Heart right ventricle (tissue), 16 donors: ENCODE measurements around the gene VSX1. TPM values are rescaled to one million over a fixed set of nuclear protein-coding genes. Genes with fewer than 3 reads are reported as not detected.

Experiments
- ATAC-seq, 8 donors: fragments of 200-7000 bp; cut with Tn5 transposase; one replicate each; pipeline ENCODE4 v1.9.1; 2020; ENCODE audit warnings: mild to moderate bottlenecking in 8 of 8, moderate library complexity in 8 of 8, moderate number of reproducible peaks in 1 of 8
- DNase-seq, 2 donors: peaks; one replicate each; pipeline ENCODE4 v3.0.0-alpha.2; 2020
- H3K27ac ChIP-seq, 10 donors: fragments of 200-600 bp; sonication (generic) in 2 of 10; one replicate each; pipeline versions ENCODE4 v1.5.0 to v1.8.0; 2020 to 2022; ENCODE audit warnings: mild to moderate bottlenecking in 3 of 10
- H3K27me3 ChIP-seq, 7 donors: fragments of 200-600 bp; one replicate each; pipeline ENCODE4 v1.8.0; 2021 to 2022; ENCODE audit warnings: mild to moderate bottlenecking in 2 of 7
- H3K36me3 ChIP-seq, 9 donors: fragments of 200-600 bp; sonication (generic) in 1 of 9; one replicate each; pipeline versions ENCODE4 v1.5.0 to v1.8.0; 2020 to 2022; ENCODE audit warnings: mild to moderate bottlenecking in 2 of 9
- H3K4me1 ChIP-seq, 9 donors: fragments of 200-600 bp; sonication (generic) in 1 of 9; one replicate each; pipeline versions ENCODE4 v1.5.0 to v1.8.0; 2020 to 2022; ENCODE audit warnings: mild to moderate bottlenecking in 4 of 9
- H3K4me3 ChIP-seq, 10 donors: fragments of 200-600 bp; sonication (generic) in 2 of 10; one replicate each; pipeline versions ENCODE4 v1.5.0 to v1.8.0; 2020 to 2022; ENCODE audit warnings: mild to moderate bottlenecking in 7 of 10, moderate library complexity in 2 of 10
- H3K9me3 ChIP-seq, 11 donors: fragments of 200-600 bp in 10 of 11; sonication (generic) in 2 of 11; one replicate each; pipeline versions ENCODE4 v1.5.0 to v1.8.0; 2013 to 2022; ENCODE audit warnings: mild to moderate bottlenecking in 2 of 11, control low read depth in 1 of 11, moderate library complexity in 1 of 11
- WGBS, 2 donors: extraction: QIAGEN DNeasy Blood & Tissue Kit; methylation state at CpG; one replicate each; pipeline ENCODE4 v1.1.7; 2013; ENCODE audit warnings: inconsistent platforms in 1 of 2; 5-methylcytosine and 5-hydroxymethylcytosine counted together
- intact Hi-C, 10 donors: fragments of 100-400 bp; cut with DNase I; formaldehyde crosslinking; loops; one replicate each; pipeline versions ENCODE4 v1.11.1 to v1.14.2; 2022
- polyA plus RNA-seq, 2 donors: library from polyadenylated mRNA; stranded (reverse); fragments of 200-250 nt; gene quantifications; one replicate each; pipeline ENCODE4 v1.2.3, GENCODE V29; 2013
- total RNA-seq, 10 donors: library from RNA; stranded (reverse); fragmentation: NEBNext Ultra II Directional in 3 of 10; extraction: Animal tissue kit (Norgen Biotek cat#: 25700) in 3 of 10; gene quantifications; one replicate each; pipeline versions ENCODE4 v1.2.1 to v1.2.4, GENCODE V29; 2021 to 2023
- TF ChIP-seq, protein P1 (sequence below), 9 donors: fragments of 200-600 bp; sonication (generic) in 2 of 9; IDR thresholded peaks; one replicate each; pipeline versions ENCODE4 v1.5.0 to v1.8.0; 2021 to 2022; ENCODE audit warnings: antibody characterized with exemption in 9 of 9, mild to moderate bottlenecking in 5 of 9, moderate library complexity in 1 of 9
- donor health status: Arrhythmogenic right ventricular cardiomyopathy.
- donor health status: ischemic (EF 13 %, LVEDD 7.1; RV severe dilation, severe dysfunction).
- donor health status: healthy with polysubstance abuse.
- donor health status: DM: no; HTN: yes; CAD: no.
- donor health status: DM: no; HTN: no; CAD: no.
- donor health status: ischemic (EF 25% LVEDD 6.9; RV normal size, moderate dysfunction).
- donor health status: ischemic (EF 25% LVEDD 5.7; RV mildly dilated, moderate dysfunction).
- donor health status: healthy.
- donor health status: DM: yes; HTN: yes; CAD: no.
- donor health status: Ischemic cardiomyopathy.
- donor health status: ischemic (EF 35%, LVEDD 5.7; RV mildly dilated, moderate dysfunction).
- donor health status: nonischemic (EF 11% LVEDD 7.7; RV severe dilation, severe dysfunction).
- donor health status: DM: yes; HTN: yes; CAD: no.
- donor health status: PGD.
- donor health status: ischemic (EF 29% LVEDD 5.4; RV normal size, mild dysfunction).
- donor health status: nonischemic (EF 23%, LVEDD 6.1; RV moderate dilation, normal function).

The VSX1 gene
- total and polyA plus RNA-seq, 12 donors: 0.16 to 0.79 (median 0.34) TPM; not detected in 2

DNA sequence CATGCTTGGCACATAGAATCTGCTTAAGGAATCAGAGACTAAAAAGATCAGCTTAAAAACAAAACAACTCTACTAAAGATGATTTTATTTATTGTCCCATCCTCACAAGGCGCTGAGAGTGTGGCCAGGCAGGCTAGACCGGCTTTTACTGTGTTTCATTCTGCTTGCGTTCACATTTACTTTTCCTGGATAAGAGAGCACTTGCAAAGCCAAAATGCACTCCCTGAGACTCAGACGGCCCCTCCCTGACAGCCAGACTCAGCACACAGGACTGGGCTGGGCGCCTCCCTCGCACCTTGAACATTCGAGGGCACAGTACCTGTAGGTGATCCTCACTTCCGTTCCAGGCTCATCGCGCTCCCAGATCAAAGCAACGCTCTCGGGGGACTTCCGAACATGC, 34.2 kb downstream of the VSX1 start:
- H3K27ac ChIP-seq: peak overlapping the region in 8 of 10 donors; percentile 38 to 99 (median 91)

DNA sequence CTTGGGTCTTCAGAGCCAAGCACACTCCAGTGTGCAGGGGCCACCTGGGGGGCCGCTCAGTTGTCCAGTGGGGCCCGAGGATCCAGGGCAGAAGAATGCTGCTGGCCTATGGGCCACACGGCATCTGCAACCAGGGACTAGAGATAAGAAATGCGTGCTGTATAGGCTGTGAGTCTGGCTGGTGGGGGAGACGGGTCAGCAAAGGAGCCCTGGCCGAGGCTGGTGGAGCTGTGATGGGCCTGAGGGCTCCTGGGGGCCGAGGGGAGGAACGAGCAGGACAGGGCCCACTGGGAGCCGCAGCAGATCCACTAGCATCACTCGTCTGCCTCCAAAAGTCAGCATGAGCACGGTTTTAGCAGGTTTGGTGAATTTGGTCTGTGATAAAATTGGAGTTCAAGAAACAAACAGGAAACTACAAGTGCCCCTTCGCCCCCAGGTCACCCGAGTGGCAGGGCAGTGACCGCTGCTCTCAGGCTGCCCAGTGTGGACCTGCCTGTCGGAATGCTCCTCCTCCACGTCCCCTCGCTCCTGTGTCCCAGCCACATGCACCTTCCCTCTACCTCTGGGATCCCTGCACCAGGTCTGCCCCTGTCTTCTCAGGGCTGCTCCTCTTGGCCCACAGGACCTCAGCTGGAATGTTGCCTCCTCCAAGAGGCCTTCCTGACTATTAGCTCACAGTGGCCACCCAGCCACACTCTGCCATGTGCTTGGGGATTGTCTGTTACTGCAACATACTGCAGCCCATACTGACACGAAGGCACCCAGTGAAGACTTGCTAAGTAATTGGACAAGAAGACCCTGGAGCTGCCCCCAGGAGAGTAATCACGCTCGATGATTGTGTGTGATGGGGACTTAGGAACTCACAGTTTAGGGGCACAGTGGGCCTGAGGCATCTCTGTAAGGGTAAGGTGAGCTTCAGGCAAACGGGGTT, 34.9 kb downstream of the VSX1 start:
- ATAC-seq (no peak), DNase-seq (no peak)
- intact Hi-C loops: loop anchor here in 2 of 10 donors (10.0 kb wide), 2 partner anchors 198 to 1632 kb away; partner anchors contain the start of gene PYGB (in 1 of the 2)
- Histone ChIP-seq H3K9me3 (no peaks in the 10 kb centered on the region), H3K4me1 (peaks cover 57 to 100% (median 93%) of the 10 kb centered on the region in 9 donors), H3K27ac (peak overlapping the region; percentile 51 to 98 (median 88)), H3K36me3 (peaks cover 0 to 35% (median 7%) of the 10 kb centered on the region in 9 donors), H3K4me3 (no peak overlapping the region), H3K27me3 (no peaks in the 10 kb centered on the region)
- 72 to 73% methylated on average over 21 of the region's 21 CpGs for WGBS, 2 donors
- TF ChIP-seq, protein P1, sequence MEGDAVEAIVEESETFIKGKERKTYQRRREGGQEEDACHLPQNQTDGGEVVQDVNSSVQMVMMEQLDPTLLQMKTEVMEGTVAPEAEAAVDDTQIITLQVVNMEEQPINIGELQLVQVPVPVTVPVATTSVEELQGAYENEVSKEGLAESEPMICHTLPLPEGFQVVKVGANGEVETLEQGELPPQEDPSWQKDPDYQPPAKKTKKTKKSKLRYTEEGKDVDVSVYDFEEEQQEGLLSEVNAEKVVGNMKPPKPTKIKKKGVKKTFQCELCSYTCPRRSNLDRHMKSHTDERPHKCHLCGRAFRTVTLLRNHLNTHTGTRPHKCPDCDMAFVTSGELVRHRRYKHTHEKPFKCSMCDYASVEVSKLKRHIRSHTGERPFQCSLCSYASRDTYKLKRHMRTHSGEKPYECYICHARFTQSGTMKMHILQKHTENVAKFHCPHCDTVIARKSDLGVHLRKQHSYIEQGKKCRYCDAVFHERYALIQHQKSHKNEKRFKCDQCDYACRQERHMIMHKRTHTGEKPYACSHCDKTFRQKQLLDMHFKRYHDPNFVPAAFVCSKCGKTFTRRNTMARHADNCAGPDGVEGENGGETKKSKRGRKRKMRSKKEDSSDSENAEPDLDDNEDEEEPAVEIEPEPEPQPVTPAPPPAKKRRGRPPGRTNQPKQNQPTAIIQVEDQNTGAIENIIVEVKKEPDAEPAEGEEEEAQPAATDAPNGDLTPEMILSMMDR (IDR thresholded peaks at IDR 0.05): no peak

More for the DNA sequence above, 34.2 kb downstream of the VSX1 start:
- DNase-seq: no peak
- Histone ChIP-seq H3K4me1 (peaks cover 55 to 100% (median 93%) of the 10 kb centered on the region in 9 donors), H3K36me3 (peaks cover 0 to 35% (median 7%) of the 10 kb centered on the region in 9 donors), H3K27me3 (no peaks in the 10 kb centered on the region), H3K9me3 (no peaks in the 10 kb centered on the region), H3K4me3 (no peak overlapping the region)
- no peak for ATAC-seq
- TF ChIP-seq, protein P1 (IDR thresholded peaks at IDR 0.05): no peak
- intact Hi-C loops: loop anchor here in 2 of 10 donors (10.0 kb wide), 2 partner anchors 197 to 1633 kb away; partner anchors contain the start of gene PYGB (in 1 of the 2)
- 82 to 83% methylated on average over 13 of the region's 13 CpGs for WGBS, 2 donors

DNA sequence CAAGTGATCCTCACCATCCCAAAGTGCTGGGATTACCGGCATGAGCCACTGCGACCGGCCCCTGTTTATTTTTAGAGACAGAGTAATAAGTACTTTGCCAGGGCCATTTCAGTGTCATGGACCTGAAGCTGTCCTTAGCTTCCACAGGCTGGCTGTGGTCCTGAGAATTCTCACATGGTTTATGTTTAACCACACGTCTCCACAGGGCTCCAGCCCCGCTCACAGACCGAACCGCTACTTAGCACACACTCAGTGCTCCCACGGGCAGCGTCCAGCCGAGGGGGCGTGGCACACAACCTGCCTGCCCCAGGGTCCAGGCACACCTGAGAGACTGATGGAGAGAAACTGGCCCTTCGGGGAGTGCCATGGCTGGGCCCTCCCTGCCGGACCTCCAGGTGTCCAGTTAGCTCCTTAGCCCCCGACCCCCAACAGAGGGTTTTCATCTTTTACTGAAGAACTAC, 35.7 kb downstream of the VSX1 start:
- TF ChIP-seq, protein P1 (IDR thresholded peaks at IDR 0.05): peak in 2 of 9 donors; percentile 9 to 11
- peaks cover 0 to 35% (median 7%) of the 10 kb centered on the region in 9 donors for H3K36me3 ChIP-seq
- peaks cover 59 to 100% (median 93%) of the 10 kb centered on the region in 9 donors for H3K4me1 ChIP-seq
- no peak overlapping the region for H3K4me3 ChIP-seq
- intact Hi-C loops: loop anchor here in 2 of 10 donors (10.0 kb wide), 2 partner anchors 199 to 1631 kb away; partner anchors contain the start of gene PYGB (in 1 of the 2)
- no peaks in the 10 kb centered on the region for H3K27me3 ChIP-seq
- H3K27ac ChIP-seq: peak overlapping the region; percentile 77 to 98 (median 90)
- DNase-seq: peak; percentile 62 to 73
- H3K9me3 ChIP-seq: no peaks in the 10 kb centered on the region
- 49 to 55% methylated on average over 14 of the region's 14 CpGs for WGBS, 2 donors
- peak; percentile 44 to 83 (median 72) for ATAC-seq

DNA sequence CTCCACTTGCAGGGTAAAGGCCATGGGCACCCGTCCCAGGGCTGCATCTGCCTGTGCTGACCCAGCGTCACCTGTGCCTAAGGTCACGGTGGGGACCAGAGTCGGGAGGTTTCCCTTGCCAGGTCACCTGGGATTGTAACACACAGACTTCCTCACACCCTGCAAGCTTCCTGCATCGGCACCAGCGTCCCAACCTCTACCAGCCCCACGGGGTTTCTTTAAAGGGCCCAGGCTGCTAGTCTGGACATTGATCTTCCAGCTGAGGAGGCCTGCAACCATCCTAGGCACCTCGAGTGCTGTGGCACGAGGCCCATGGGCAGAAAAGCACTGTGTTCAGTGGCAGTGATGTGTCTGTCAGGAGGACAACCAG, 36.6 kb downstream of the VSX1 start:
- H3K27me3 ChIP-seq: no peaks in the 10 kb centered on the region
- ATAC-seq (no peak), DNase-seq (no peak)
- peaks cover 55 to 100% (median 93%) of the 10 kb centered on the region in 9 donors for H3K4me1 ChIP-seq
- no peaks in the 10 kb centered on the region for H3K9me3 ChIP-seq
- intact Hi-C loops: loop anchor here in 2 of 10 donors (10.0 kb wide), 2 partner anchors 199 to 1631 kb away; partner anchors contain the start of gene PYGB (in 1 of the 2)
- peak overlapping the region; percentile 77 to 98 (median 90) for H3K27ac ChIP-seq
- peaks cover 0 to 35% (median 7%) of the 10 kb centered on the region in 9 donors for H3K36me3 ChIP-seq
- 24 to 36% methylated on average over 9 of the region's 9 CpGs for WGBS, 2 donors
- H3K4me3 ChIP-seq: no peak overlapping the region
- TF ChIP-seq, protein P1 (IDR thresholded peaks at IDR 0.05): no peak
